Glutamatergic neuron (in vitro differentiated cells): ENCODE results near the gene RCSD1. TPM values are rescaled to one million over a fixed set of nuclear protein-coding genes. Genes with fewer than 3 reads are reported as not detected.

ENCODE experiments used
- DNase-seq: peaks from one replicate; pipeline ENCODE4 v3.0.0; 2022
- H3K27ac Mint-ChIP-seq: one replicate; pipeline ENCODE4 v1.8.0; 2020; ENCODE audit warnings: mild to moderate bottlenecking, mixed read lengths, inconsistent platforms; ENCODE audit not compliant: unreplicated experiment
- H3K27me3 Mint-ChIP-seq: one replicate; pipeline ENCODE4 v1.8.0; 2020; ENCODE audit warnings: mild to moderate bottlenecking, moderate library complexity, mixed read lengths, inconsistent platforms; ENCODE audit not compliant: unreplicated experiment
- H3K36me3 Mint-ChIP-seq: one replicate; pipeline ENCODE4 v1.8.0; 2020; ENCODE audit warnings: mild to moderate bottlenecking, mixed read lengths, inconsistent platforms; ENCODE audit not compliant: unreplicated experiment
- H3K4me1 Mint-ChIP-seq: one replicate; pipeline ENCODE4 v1.8.0; 2020; ENCODE audit warnings: mild to moderate bottlenecking, low read depth, mixed read lengths, inconsistent platforms; ENCODE audit not compliant: unreplicated experiment
- H3K4me3 Mint-ChIP-seq: one replicate; pipeline ENCODE4 v1.8.0; 2020; ENCODE audit warnings: mild to moderate bottlenecking, mixed read lengths, inconsistent platforms; ENCODE audit not compliant: unreplicated experiment
- H3K9me3 Mint-ChIP-seq: one replicate; pipeline ENCODE4 v1.8.0; 2020; ENCODE audit warnings: mild to moderate bottlenecking, moderate library complexity, mixed read lengths, inconsistent platforms; ENCODE audit not compliant: unreplicated experiment
- total RNA-seq: library from RNA; stranded (reverse); fragmentation: NEBNext Ultra II Directional; extraction: Animal tissue kit (Norgen Biotek cat#: 25700); gene quantifications from one replicate; pipeline ENCODE4 v1.2.1, GENCODE V29; 2021; ENCODE audit not compliant: unreplicated experiment
- TF ChIP-seq, protein P1 (sequence below): fragments of 200-600 bp; sonication (generic); IDR thresholded peaks from one replicate; pipeline ENCODE4 v1.5.0; 2021; ENCODE audit not compliant: partially characterized antibody, unreplicated experiment

The RCSD1 gene
- total RNA-seq, 1 donor from 2014 or later, result not detected

DNA sequence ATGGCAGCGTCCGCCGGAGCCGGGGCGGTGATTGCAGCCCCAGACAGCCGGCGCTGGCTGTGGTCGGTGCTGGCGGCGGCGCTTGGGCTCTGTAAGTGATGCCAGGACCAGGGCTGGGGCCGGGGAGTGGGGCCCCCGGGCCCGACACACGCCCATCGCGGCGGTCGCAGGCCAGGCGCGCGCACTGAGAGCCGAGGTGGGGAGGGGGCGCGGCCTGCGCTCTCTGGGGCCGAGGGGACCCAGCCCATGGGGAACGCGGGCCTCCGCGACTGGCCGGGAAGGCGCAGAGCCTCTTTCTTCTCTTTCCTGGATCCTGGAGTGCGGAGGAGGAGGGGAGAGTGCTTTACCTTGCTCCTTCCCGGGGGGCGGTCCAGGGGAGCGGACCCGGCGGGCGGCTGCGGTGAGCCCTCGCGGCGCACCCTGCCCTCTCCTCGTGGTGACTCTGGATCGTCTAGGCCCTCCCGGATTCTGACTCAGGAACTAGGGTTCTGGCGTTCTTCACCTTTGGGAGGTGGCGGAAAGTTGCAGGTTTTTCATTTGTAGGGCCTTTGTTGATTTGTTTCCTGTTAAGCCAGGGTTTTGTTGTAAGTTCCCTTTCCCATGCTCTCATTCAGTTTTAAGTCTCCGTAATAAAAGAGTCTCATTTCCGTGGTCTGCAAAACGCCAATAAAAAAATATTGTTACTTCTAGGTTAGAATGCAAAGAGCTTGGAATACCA is 92.3 kb downstream of the RCSD1 start:
- H3K4me3 Mint-ChIP-seq, result peak overlapping the region; percentile 90
- TF ChIP-seq, protein P1, sequence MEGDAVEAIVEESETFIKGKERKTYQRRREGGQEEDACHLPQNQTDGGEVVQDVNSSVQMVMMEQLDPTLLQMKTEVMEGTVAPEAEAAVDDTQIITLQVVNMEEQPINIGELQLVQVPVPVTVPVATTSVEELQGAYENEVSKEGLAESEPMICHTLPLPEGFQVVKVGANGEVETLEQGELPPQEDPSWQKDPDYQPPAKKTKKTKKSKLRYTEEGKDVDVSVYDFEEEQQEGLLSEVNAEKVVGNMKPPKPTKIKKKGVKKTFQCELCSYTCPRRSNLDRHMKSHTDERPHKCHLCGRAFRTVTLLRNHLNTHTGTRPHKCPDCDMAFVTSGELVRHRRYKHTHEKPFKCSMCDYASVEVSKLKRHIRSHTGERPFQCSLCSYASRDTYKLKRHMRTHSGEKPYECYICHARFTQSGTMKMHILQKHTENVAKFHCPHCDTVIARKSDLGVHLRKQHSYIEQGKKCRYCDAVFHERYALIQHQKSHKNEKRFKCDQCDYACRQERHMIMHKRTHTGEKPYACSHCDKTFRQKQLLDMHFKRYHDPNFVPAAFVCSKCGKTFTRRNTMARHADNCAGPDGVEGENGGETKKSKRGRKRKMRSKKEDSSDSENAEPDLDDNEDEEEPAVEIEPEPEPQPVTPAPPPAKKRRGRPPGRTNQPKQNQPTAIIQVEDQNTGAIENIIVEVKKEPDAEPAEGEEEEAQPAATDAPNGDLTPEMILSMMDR, result no peak
- peak overlapping the region; percentile 67 for H3K27ac Mint-ChIP-seq
- H3K4me1 Mint-ChIP-seq, result peaks cover 50% of the 10 kb centered on the region
- H3K9me3 Mint-ChIP-seq, result peaks cover 3% of the 10 kb centered on the region
- DNase-seq, result no peak
- H3K36me3 Mint-ChIP-seq, result no peaks in the 10 kb centered on the region
- peaks cover 7% of the 10 kb centered on the region for H3K27me3 Mint-ChIP-seq

GRCh38 chr1:167722870-167723251 is 92.8 kb downstream of the RCSD1 start:
- DNase-seq, result no peak
- Mint-ChIP-seq H3K27ac (peak overlapping the region; percentile 67), H3K36me3 (no peaks in the 10 kb centered on the region), H3K9me3 (peaks cover 3% of the 10 kb centered on the region), H3K27me3 (peaks cover 7% of the 10 kb centered on the region), H3K4me1 (peaks cover 48% of the 10 kb centered on the region), H3K4me3 (peak overlapping the region; percentile 90)
- TF ChIP-seq, protein P1, result no peak

GRCh38 chr1:167723707-167724323 is 93.8 kb downstream of the RCSD1 start:
- peak overlapping the region; percentile 90 for H3K4me3 Mint-ChIP-seq
- no peak for DNase-seq
- no peak overlapping the region for H3K27ac Mint-ChIP-seq
- TF ChIP-seq, protein P1, result no peak
- H3K4me1 Mint-ChIP-seq, result peaks cover 40% of the 10 kb centered on the region
- H3K9me3 Mint-ChIP-seq, result peaks cover 3% of the 10 kb centered on the region
- H3K27me3 Mint-ChIP-seq, result peaks cover 7% of the 10 kb centered on the region
- no peaks in the 10 kb centered on the region for H3K36me3 Mint-ChIP-seq

GRCh38 chr1:167726008-167726407 is 96.0 kb downstream of the RCSD1 start:
- H3K27me3 Mint-ChIP-seq, result peaks cover 7% of the 10 kb centered on the region
- no peak overlapping the region for H3K4me3 Mint-ChIP-seq
- TF ChIP-seq, protein P1, result no peak
- H3K36me3 Mint-ChIP-seq, result no peaks in the 10 kb centered on the region
- H3K4me1 Mint-ChIP-seq, result peaks cover 29% of the 10 kb centered on the region
- no peak for DNase-seq
- H3K27ac Mint-ChIP-seq, result no peak overlapping the region
- peaks cover 3% of the 10 kb centered on the region for H3K9me3 Mint-ChIP-seq

DNA sequence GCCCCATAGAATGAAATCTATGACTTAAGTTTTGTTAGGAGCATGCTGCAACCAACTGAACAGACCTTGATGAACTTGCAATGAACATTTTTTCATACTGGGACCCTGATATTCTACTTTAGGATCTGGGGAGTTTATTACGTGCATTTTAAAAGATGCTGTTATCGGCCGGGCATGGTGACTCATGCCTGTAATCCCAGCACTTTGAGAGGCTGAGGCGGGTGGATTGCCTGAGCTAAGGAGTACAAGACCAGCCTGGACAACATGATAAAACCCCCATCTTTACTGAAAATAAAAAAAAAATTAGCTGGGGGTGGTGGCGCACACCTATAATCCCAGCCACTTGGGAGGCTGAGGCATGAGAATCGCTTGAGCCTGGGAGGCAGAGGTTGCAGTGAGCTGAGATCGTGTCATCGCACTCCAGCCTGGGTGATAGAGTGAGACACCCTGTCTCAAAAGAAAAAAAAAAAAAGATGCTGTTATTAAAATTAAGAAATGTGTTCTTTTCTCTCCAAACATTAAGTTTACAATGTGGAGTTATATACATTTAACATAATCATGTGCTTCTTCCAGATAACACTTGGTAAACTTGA is 98.9 kb downstream of the RCSD1 start:
- H3K4me1 Mint-ChIP-seq, result peaks cover 17% of the 10 kb centered on the region
- peaks cover under 1% of the 10 kb centered on the region for H3K27me3 Mint-ChIP-seq
- H3K4me3 Mint-ChIP-seq, result no peak overlapping the region
- no peaks in the 10 kb centered on the region for H3K9me3 Mint-ChIP-seq
- no peak overlapping the region for H3K27ac Mint-ChIP-seq
- H3K36me3 Mint-ChIP-seq, result no peaks in the 10 kb centered on the region
- DNase-seq, result no peak
- TF ChIP-seq, protein P1, result no peak
